Erythroblast (primary cell): Measurements from ENCODE around the gene NFIA.

Experiments
- GATA1 ChIP-seq: IDR thresholded peaks from 2 replicates; pipeline ENCODE4 v1.6.1; 2011; ENCODE audit warnings: low read depth, mild to moderate bottlenecking, control low read depth, low read length, moderate library complexity
- POLR2A ChIP-seq: IDR thresholded peaks from 2 replicates; pipeline ENCODE4 v1.6.1; 2011; ENCODE audit warnings: mild to moderate bottlenecking, low read length

- no peak for TF ChIP-seq POLR2A
- no peak for TF ChIP-seq GATA1
These were observed 11.3 kb downstream of the NFIA start for GRCh38 chr1:61093525-61094137.
